Measurements from ENCODE around the gene SKP2.
A peak's percentile ranks its signal among the peaks of the same experiment; 100 is the strongest.

SKP2 gene

DNA sequence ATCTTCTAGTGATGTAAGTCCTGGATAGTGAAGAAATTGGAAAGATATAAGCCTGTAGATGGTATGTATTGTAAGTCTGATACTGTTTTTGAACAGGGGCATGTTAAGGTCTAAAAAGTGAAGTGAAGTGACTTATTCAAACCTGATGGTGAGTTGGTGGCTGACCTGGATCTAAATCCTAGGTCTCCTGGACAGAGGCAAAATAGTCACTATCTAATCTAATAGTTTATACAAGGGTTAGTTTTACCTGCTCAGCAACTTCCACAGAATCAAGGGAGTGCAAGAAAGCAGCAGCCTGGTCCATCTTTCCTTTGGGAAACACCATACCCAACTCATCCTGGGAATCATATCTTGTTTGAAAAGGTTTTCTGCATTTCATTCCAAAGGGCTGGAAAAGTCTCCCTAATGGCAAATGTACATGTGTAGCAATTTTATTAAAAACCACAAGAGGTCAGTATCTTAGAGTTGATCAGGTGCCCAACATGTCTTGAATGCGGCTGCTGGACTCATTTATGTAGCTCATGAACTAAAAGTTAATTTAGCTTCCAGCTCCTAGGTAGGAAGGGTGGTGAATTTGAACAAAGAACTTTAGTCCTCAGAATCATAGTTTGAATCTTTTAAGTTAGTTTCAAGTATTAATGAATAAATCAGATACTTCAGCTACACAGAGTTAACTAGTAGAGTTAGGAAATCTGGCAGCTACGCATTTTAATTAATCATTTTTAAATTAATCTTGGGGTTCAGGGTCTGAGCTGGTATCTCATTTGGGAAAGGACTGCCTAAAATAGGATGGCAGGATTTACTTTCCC lies 26.0 kb downstream of the SKP2 start:
- H3K79me2 ChIP-seq (ENCODE audit: insufficient read depth, low read length) = no peaks in the 10 kb centered on the region; the same call in 1 of the 2 replicates
- H3K4me1 ChIP-seq (ENCODE audit: insufficient read depth, low read length) = no peaks in the 10 kb centered on the region
- DNase-seq = no peak
- H3K4me2 ChIP-seq (ENCODE audit: insufficient read depth, low read length) = no peak overlapping the region
- H4K20me1 ChIP-seq (ENCODE audit: insufficient read depth, low read length) = no peaks in the 10 kb centered on the region
- TF ChIP-seq, protein P1, sequence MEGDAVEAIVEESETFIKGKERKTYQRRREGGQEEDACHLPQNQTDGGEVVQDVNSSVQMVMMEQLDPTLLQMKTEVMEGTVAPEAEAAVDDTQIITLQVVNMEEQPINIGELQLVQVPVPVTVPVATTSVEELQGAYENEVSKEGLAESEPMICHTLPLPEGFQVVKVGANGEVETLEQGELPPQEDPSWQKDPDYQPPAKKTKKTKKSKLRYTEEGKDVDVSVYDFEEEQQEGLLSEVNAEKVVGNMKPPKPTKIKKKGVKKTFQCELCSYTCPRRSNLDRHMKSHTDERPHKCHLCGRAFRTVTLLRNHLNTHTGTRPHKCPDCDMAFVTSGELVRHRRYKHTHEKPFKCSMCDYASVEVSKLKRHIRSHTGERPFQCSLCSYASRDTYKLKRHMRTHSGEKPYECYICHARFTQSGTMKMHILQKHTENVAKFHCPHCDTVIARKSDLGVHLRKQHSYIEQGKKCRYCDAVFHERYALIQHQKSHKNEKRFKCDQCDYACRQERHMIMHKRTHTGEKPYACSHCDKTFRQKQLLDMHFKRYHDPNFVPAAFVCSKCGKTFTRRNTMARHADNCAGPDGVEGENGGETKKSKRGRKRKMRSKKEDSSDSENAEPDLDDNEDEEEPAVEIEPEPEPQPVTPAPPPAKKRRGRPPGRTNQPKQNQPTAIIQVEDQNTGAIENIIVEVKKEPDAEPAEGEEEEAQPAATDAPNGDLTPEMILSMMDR (IDR thresholded peaks at IDR 0.05; ENCODE audit: borderline replicate concordance, extremely low read depth, low read length, poor library complexity, severe bottlenecking) = peak; percentile 49
- TF ChIP-seq EZH2 (IDR thresholded peaks at IDR 0.05; ENCODE audit: borderline replicate concordance, low read depth, low read length, severe bottlenecking) = no peak
- peaks cover 95% of the 10 kb centered on the region for H3K36me3 ChIP-seq (ENCODE audit: insufficient read depth, low read length)
- H3K27me3 ChIP-seq (ENCODE audit: insufficient read depth, low read length, poor library complexity) = no peaks in the 10 kb centered on the region
- no peak overlapping the region for H2AFZ ChIP-seq (ENCODE audit: low read depth, low read length)
- H3K4me3 ChIP-seq (ENCODE audit: low read depth in 1 of 2, low read length in 2 of 2) = no peak overlapping the region
- H3K9ac ChIP-seq (ENCODE audit: low read depth, low read length) = no peak overlapping the region
- ATAC-seq (ENCODE audit: insufficient read depth, low read depth) = no peak
- H3K9me3 ChIP-seq (ENCODE audit: insufficient read depth, low read length, severe bottlenecking) = no peaks in the 10 kb centered on the region
- H3K27ac ChIP-seq (ENCODE audit: low read length) = no peak overlapping the region

DNA sequence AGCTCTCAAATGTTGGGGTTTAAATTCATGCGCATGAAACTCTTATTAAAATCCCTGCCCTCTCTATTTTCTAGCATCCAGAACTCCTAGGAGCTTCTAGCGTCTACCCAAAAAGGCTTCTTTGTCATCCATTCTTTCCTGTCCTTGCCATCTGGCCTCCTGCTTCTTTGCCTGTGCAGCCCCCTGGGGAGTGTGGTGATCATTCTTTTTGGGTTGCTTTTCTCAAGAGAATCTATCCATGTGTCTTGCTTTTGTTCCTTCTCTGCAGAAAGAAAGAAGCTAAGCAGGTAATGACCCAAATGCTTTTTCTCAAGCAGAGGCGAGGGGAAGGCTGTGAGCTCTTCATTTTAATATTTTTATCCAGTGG lies 26.6 kb downstream of the SKP2 start:
- no peaks in the 10 kb centered on the region for H3K4me1 ChIP-seq (ENCODE audit: insufficient read depth, low read length)
- no peaks in the 10 kb centered on the region for H3K27me3 ChIP-seq (ENCODE audit: insufficient read depth, low read length, poor library complexity)
- no peaks in the 10 kb centered on the region; the same call in 1 of the 2 replicates for H3K79me2 ChIP-seq (ENCODE audit: insufficient read depth, low read length)
- TF ChIP-seq EZH2 (IDR thresholded peaks at IDR 0.05; ENCODE audit: borderline replicate concordance, low read depth, low read length, severe bottlenecking) = no peak
- TF ChIP-seq, protein P1 (IDR thresholded peaks at IDR 0.05; ENCODE audit: borderline replicate concordance, extremely low read depth, low read length, poor library complexity, severe bottlenecking) = no peak
- peaks cover 94% of the 10 kb centered on the region for H3K36me3 ChIP-seq (ENCODE audit: insufficient read depth, low read length)
- H3K27ac ChIP-seq (ENCODE audit: low read length) = no peak overlapping the region
- H4K20me1 ChIP-seq (ENCODE audit: insufficient read depth, low read length) = no peaks in the 10 kb centered on the region
- H3K4me3 ChIP-seq (ENCODE audit: low read depth in 1 of 2, low read length in 2 of 2) = no peak overlapping the region
- H3K9ac ChIP-seq (ENCODE audit: low read depth, low read length) = no peak overlapping the region
- no peak overlapping the region for H2AFZ ChIP-seq (ENCODE audit: low read depth, low read length)
- ATAC-seq (ENCODE audit: insufficient read depth, low read depth) (no peak), DNase-seq (no peak)
- H3K4me2 ChIP-seq (ENCODE audit: insufficient read depth, low read length) = no peak overlapping the region
- H3K9me3 ChIP-seq (ENCODE audit: insufficient read depth, low read length, severe bottlenecking) = no peaks in the 10 kb centered on the region

DNA sequence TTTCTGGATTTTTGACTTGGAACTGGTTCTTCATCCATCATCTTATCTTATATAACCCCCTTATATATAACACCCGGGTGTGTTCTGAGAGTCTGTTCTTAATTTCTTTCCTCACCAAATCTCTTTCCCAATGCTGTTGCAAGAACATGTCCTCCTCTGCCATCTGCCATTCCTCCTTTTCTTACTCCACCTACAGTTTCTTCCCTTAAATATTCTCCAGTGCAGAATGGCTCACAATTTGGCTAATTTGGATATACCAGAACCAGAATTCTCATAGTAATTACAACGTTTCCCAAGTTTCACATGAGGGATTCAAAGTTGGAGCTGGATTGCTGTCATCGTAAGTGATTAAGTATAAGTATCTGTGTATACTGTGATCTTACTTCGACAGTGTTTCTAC lies 28.0 kb downstream of the SKP2 start:
- Histone ChIP-seq H2AFZ (ENCODE audit: low read depth, low read length) (no peak overlapping the region), H4K20me1 (ENCODE audit: insufficient read depth, low read length) (no peaks in the 10 kb centered on the region), H3K27me3 (ENCODE audit: insufficient read depth, low read length, poor library complexity) (no peaks in the 10 kb centered on the region), H3K4me3 (ENCODE audit: low read depth in 1 of 2, low read length in 2 of 2) (no peak overlapping the region), H3K9ac (ENCODE audit: low read depth, low read length) (no peak overlapping the region), H3K27ac (ENCODE audit: low read length) (no peak overlapping the region), H3K4me2 (ENCODE audit: insufficient read depth, low read length) (no peak overlapping the region), H3K79me2 (ENCODE audit: insufficient read depth, low read length) (no peaks in the 10 kb centered on the region; the same call in 1 of the 2 replicates), H3K9me3 (ENCODE audit: insufficient read depth, low read length, severe bottlenecking) (no peaks in the 10 kb centered on the region), H3K4me1 (ENCODE audit: insufficient read depth, low read length) (no peaks in the 10 kb centered on the region), H3K36me3 (ENCODE audit: insufficient read depth, low read length) (peaks cover 90% of the 10 kb centered on the region)
- no peak for ATAC-seq (ENCODE audit: insufficient read depth, low read depth)
- no peak for DNase-seq
- no peak for TF ChIP-seq EZH2 (IDR thresholded peaks at IDR 0.05; ENCODE audit: borderline replicate concordance, low read depth, low read length, severe bottlenecking)
- TF ChIP-seq, protein P1 (IDR thresholded peaks at IDR 0.05; ENCODE audit: borderline replicate concordance, extremely low read depth, low read length, poor library complexity, severe bottlenecking) = no peak

Data from DND-41 (cell line).